CD1c-positive myeloid dendritic cell (primary cell): ENCODE results near the gene AREL1.

Experiments
- DNase-seq: peaks from one replicate; pipeline ENCODE4 v3.0.0-alpha.2; 2016; ENCODE audit errors: extremely low spot score

The AREL1 gene

DNA sequence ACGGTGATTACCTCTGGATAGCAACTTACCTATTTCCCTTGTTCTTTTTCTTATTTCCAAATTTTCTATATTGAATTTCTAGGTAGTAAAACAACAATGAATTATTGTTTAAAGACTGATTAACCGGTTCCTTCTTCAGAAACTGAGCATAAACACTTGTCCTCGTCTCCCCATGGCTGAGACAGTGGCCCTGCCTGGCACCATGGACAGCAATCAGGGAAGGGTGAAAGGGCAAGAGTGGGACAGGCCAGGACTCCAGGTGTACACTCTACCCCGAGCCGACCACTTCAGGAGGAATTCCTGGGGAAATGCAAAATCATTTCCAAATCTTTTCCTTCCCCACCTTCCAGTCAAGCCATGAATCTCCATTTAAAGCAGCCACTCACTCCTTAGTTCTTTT, 52.0 kb downstream of the AREL1 start:
- no peak for DNase-seq

DNA sequence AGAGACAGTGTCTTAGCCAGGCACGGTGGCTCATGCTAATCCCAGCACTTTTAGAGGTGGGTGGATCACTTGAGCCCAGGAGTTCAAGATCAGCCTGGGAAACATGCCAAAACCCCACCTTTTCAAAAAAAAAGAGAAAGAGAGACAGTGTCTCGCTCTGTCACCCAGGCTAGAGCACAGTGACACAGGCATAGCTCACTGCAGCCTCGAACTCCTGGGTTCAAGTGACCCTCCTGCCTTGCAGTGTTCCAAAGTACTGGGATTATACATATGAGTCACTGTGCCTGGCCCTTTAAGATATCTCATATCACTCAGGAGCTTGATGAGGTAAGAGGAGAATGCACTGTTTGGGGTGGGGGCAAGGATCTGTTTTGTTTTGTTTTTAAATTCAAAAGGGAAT, 52.7 kb downstream of the AREL1 start:
- DNase-seq = no peak

DNA sequence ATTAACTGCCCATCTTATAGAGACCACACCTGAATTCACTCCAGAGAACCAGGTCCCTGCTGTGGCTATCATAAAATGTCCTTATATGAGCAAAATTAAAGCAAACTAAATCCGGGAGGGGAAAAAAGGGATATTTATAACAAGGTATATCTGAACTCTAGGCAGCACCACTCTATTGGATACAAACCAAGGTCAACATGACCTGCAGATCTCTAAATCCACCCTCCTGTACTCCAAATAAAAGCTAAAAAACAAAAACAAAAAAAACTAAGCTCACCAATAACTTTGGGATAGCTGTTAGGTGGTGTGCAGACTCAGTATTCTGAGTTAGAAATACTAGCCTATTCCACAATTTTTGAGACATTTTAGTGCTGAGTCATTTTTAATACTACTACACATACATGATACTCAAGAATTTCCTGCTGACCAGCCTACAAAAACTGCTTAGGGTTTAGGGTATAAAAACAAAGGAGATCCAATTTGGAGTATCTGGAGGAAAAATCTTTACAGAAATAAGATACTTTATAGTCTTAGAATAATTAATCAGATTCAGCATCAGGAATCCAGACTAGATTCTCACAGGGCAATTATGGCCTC, 54.2 kb downstream of the AREL1 start:
- no peak for DNase-seq

DNA sequence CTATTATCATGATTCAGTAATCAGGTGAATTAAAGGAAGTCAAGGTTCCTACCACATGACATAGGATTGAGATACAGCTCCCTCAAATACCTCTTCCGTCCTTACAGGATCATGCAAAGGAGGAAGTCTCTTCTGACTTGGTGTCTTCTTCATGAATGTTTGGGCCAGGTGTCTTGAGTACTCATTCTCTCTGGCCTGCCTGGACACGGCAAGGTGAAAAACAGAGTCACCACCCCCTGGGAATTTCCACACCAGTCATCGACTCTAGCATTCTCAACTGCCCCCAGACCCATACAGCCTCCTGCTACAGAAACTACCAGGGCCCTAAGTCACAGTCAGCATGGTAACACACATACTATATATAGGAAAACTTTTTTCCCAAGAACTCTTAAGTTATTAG, 55.9 kb downstream of the AREL1 start:
- DNase-seq = no peak

DNA sequence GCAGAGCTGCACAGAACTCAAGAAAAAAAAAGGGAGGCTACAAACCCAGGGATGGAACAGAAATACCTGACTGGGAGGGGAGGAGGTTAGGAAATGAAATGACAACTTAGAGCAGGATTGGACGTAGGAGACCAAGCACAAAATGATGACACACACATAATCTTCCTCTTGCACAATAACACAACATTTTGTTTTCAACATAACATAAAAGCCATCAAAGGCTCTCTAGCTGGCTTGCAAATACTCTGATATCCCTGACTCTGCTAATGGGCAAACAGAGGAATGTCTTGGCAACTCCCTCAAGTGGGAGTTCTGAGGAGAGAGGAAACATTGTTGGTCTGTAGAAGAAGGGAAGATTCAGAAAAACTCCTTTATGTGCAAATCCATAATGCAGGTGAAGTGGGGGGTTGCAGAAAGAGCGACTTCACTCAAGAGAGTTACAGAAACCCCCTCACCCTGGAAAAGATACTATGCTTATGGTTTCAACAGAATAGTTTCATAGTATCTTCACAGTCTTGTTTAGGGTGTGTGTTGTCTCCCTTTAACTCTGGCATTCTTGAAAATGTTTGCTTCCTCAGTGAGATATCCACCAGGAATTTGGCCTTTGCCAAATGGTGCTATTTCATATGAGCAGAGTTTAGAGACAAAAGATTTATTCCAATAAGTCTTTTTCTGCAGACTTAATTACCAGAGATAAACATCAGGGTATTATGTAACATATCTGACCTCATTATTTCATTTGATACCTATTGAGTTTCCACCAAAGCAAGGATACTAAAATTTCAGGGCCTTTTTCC, 57.1 kb downstream of the AREL1 start:
- no peak for DNase-seq

DNA sequence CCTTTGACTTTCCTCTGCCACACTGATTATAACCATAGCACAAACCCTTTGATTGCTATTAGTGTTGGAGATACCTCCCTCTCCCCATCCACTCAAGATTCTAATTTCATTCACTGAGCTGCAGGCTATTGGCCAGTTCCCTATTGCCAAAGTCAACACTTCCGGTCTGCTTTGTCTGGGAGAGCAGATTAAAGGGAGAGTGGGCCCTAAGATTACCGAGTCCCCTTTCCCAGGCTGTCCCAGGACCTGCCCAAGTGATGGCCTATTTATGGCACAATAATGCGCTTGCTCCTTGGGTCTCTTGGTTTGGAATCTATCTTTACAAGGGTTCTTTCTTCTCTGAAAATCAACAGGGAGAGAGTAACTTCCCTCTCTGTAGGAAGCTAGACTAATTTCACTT, 57.9 kb downstream of the AREL1 start:
- DNase-seq = no peak

DNA sequence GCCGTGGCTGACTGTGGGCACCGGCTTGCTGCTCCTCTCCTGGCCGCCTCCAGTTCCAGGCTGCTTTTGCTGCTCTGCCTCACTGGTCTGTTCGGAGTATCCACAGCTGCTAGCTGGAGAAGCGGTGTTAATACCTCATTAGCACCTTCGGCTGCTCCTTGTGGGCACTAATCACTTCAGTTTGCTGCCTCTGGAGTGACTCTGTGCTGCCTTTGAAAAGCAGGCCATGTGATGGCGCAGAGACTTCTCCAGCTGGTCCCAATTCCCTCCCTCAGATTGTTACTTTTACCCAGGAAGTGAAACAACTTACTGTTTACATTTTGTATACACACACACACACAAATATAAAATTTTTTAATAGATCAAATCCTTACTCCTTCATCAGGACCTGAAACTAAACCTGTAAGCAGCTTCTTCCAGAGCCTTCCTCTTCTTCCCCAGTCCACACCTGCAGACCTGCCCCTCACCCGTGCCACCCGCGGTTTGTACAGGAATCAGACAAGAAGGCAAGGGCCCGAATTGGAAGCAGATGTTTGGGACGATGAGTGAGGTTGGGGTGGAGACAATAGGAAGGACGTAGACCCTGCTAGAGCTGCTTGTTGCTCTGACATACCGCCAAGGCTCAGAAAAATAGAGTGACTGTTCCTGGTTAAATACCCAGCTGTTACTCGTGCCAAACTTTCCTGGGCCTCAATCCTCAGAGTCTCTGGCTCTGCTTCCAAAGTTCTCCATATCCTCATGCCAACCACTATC, 59.3 kb downstream of the AREL1 start:
- DNase-seq = no peak

DNA sequence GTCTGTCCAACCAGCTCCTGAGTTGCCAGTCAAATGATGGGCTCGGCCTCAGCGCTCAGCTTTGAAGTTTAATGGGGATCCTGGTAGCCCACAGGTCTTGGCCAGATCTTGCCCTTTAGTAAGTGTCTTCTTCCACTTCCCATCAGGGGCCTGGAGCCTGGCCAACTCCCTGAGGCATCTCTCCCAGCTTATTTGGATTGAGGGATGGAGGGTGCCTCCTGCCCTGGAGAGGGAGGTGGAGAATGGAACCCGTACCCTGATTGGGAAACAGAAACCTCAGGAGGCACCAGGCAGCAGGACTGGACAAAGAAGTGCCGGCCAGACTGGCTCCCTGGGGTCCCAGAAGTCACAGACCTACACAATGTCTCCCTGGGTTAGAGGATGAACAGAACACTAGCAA, 60.3 kb downstream of the AREL1 start:
- DNase-seq = no peak

DNA sequence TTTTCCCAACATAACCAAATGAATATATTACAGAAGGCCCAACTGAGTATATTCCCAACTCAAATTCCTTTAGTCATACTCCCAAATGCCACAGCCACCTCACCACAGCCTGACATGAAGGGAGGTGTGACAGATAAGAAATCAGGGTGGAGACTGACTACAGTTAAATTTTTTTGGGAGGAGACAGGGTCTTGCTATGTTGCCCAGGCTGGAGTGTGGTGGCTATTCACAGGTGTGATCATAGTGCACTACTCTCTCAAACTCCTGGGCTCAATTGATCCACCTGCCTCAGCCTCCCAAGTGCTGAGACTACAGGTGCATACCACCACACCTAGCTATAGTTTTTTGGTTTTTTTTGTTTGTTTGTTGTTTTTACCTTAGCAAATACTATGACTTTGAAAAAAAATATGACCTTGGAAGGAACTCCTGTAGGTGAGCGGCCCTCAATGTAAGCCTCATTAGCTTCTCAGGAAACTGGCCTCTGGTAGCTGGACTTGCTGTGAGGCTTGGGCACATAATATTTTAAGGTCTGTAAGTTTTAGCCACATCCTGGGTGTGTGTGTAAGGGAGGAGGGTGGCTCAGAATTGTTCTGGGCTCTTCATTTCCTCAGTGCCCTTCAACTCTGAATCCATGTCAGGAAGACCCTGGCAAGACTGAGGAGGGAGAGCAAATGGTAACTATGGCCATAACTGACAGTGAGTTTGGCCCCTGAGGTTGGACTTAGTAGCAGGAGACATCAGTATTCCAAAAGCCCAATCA, 61.8 kb downstream of the AREL1 start:
- DNase-seq = no peak

DNA sequence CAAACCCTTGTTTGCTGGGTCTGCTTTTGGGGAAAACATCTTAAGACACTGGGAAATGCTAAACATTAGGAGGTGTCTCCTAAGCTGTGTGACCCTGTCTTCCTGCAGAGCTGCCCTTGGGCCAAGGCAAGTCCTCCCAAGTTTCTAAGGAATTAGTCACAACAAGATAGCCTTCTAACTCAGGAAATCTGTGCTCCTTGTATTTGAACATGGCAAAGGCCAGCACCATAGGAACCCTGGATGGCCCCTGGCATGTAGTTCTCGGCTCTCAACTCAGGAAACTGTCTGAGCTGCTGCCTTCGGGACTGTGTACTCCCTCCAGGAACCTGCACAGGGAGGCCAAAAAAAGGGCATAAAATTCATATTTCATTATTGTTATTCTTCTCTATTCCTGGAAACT, 63.2 kb downstream of the AREL1 start:
- DNase-seq = no peak

DNA sequence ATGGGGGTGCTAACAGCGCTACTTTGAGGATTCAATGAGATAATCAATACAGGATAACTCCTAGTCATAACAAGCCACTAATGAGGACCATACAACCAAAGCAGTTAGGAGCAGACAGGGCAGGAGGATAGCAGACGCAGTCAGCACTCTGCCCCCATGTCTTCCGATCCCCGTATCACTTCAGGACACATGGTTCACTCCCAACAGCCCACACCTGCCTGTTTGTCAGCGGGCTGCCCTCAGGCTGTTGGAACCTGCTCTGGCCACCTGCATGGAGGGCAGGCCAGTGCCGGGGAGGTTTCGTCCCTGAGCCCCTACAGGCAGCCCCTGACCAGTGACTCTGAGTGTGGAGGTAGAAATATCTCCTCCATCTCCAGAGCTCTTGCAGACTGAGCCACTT, 63.7 kb downstream of the AREL1 start:
- DNase-seq = no peak

DNA sequence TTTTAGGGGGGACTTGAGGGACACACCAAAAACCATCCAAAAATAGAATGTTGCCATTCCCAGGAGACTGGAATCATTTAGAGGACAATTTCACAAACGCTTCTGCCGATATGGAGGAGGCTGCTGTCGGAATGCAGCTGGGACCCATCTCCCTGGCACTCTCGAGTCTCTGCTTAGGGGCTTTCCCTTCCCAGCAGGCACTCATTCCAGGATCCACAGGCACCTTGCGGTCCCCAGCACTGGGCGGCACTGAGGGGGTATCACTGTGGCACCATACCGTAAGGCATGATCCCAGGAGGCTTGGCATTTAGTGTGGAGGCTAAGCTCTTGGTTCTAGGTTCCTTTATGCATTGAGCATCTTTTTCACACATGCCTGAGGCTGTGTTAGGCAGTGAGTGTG, 64.3 kb downstream of the AREL1 start:
- DNase-seq = no peak

DNA sequence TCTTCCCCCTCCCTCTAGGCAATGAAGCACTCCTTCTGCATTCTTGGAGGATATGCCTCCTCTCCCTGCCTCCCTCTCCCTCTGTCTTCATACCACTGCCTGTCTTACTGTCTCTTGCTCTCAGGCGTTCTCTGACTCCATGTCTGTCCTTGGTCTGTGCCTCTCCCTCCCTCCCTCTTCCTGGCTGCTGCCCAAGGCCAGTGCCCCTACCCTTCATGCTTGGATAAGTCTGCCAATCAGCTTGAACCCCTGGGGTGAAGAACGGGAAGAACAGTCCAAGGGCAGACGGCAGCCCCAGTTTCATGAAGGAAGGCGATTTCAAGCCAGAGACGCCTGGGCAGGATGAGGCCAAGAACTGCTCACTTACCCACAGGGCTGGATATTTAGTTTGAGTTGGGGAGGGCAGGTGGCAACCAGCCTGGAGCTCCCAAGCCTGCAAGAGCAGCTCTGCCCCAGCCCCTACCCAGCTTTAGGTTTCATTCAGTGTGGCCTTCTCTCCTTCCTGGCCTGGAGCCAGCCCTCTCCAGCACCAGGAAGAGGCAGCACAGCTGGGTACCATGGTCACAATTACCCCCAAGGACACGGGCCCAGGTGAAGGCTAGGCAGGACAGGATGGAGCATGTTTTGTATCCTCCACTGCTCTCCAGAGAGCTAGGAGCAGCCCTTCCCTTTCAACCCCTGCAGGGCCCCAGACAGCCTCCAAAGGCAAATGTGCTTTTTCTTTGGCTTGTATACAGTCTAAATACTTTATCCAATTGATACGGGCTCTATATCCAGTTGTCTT, 65.0 kb downstream of the AREL1 start:
- DNase-seq = no peak

DNA sequence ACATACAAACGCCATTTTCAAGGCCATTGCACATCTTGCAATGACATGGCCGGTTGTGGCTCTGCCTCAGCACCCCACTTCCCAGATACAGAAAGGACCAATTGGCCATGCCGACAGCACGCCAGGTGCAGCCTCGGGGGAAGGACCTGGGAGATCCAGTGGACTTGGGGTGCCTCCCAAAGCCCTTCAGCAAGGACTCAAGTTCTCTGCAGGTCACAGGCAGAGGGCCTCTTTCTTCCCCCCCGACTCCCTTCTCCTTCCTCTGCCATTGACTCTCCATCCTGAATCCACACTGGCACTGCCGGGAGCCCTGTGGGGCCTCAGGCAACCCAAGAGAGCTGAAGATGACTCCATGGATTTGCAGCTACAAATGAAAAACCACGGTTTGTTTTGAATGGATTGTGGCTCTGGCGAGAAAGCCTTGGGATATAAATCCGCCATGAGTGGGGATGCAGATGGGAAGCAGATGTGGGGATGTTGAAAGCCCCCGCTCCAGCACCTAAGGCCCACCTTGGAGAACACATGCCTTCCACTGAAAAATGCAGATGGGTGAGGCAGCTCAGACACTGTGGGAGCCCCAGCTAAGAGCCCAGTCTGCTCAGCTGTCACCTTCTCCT, 65.7 kb downstream of the AREL1 start:
- DNase-seq = no peak

DNA sequence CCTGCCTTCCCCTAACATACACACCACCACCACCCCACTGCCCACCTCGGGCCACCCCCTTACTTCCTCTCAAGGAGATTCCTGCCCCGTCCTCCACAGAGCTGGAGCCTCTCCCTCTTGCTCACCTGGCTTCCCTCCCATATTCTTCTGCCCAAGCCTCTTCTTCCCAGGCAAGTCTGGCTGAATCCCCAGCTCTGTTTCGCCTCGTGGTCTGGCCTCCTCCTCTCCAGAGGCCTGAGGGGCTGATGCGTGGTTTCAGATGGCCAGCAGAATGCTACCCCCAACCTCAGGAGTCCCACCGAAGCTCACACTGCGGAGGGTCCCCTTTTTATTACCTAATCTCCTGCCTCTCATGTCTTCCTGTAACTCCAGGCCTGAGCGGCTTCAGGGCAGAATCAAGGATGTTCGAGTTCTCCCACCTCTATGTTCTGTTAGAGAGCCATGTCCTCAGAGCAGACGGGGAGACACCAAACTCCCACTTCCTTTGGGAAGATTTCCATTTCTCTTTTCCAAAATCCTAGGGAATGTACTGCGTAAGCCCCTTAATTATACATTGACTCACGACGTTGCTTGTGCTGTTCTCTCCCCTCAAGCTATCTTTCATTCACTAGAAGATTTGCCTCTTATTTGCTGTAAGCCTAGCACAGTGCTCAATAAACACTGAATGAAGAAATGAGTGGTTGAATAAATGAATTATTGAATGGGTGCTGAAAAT, 67.0 kb downstream of the AREL1 start:
- no peak for DNase-seq

DNA sequence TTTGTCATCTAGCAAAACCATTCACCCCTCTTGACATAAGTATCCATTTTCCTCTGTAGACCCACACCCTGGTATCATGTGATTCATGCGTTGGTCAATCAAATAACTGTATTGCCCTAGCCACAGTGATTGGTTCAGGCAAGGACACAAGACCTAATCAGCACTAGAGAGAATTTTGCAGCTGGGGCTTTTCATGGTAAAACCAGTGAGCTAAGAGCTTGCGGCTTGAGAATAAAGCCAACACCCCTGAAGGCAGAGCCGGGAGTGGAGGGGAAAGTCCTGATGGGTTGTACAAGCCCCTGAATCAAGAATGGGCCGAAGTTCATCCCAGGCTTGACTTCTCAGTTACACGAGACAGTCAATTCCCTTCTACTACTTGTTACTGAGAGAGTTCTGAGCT, 67.6 kb downstream of the AREL1 start:
- no peak for DNase-seq

DNA sequence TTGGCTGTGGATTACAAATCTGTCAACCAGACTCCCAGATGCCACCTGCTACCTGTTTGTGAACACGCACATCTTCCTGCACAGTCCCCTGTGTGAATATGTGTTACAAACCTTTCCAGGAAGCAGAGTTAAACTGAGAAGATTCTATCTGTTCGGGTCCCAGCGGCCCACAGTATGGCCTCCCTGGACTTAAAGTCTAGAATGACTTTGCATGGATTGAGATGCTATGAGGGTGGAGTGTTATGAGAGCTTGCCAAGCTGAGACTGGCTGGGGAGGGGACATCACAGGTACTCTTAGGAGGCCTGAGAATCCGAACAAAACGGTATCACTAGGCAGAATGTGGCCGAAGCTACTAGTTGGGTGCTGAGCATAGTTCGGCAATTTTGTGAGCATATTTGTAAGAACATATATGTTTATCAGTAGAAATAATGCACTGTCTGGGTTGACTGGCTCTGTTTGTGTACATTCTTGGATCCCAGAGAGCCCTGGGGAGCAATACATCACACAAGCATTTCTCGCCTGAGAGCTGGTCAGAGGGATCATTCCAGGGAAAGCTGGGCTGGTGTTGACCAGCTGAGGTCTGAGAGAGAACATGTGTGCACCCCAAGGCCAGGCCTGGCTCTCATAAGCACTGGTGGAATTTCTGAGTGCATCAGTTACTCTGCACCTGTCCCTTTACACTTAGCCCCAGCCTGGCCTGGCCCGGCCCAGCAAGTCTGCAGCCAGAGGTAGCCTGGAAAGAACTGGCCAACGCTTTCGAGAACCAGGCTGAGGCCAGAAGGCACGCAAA, 71.1 kb downstream of the AREL1 start:
- DNase-seq = no peak

DNA sequence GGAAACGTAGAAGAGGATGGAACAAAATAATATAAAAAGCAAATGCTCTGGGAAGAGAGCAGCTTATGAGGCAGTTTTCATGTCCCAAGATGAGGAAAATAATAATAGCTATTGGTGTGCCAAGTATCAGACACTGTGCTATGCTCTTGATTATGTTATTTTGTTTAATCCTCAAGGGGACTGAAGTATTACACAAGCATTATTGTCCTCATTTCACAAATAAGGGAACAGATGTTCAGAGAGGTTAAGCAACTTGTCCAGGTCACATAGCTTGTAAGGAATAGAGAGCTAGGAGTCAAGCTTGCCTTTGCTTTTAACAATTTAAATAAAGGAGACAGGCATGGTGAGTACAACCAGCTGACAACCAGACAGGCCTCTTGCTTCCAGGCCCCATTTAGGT, 73.9 kb downstream of the AREL1 start:
- no peak for DNase-seq

DNA sequence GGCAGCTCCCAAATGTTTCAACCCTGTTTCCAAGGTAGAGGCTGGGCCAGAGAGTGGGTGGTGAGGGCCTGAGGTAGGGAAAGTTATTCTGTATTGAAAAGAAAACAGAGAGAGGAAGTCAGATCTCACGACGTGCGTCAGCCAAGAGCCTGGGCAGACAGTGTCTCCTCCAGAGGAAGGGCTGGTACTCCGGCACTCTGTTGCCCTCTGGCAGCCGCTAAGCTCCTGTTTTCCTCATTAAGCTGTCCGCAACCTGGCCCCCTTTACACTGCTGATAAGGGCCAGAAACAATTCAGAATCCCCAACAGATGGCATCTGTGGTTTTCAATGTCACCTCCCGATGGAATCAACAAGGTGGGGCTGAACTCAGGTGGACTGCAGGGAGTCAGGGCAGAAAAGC, 74.8 kb downstream of the AREL1 start:
- no peak for DNase-seq

DNA sequence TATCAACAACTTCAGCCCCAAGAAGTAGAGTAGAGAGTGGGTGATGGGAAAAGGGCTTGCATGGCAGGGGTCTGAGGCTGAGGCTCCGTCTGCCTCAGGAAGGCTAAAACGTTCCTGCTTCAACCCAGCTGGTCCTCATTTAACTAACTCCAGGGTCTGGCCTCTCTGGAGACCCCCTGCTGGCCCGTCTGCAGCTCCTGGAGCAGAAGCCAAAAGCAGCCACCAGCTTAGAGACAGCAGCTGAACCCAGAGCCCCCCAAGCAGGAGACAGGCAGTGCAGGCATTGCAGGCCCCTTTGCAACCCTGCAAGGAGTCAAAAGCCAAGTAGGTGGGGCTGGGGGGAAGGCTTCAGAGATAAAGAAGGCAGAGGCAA, 75.7 kb downstream of the AREL1 start:
- DNase-seq = no peak
